ENCODE results near the gene TRRAP.

DNA sequence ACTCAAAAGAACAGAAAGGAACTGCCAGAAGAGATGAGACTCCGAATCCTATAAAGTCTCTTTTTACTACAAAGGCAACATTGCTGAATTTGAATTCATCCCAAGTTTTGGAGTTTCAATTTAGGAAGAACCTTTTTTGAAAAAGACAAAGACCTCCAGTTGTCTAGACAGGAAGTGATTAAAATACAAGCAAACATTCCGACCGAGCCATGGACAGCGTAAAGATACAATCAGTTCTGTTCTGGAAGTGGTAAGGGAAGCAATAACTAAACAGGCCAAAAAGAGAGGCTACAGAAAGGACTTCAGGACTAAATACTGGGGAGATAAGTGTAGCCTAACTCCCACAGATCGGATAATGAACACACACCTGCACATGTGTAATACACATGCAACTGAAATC lies 164.6 kb downstream of the TRRAP start:
- TF ChIP-seq, protein P1, sequence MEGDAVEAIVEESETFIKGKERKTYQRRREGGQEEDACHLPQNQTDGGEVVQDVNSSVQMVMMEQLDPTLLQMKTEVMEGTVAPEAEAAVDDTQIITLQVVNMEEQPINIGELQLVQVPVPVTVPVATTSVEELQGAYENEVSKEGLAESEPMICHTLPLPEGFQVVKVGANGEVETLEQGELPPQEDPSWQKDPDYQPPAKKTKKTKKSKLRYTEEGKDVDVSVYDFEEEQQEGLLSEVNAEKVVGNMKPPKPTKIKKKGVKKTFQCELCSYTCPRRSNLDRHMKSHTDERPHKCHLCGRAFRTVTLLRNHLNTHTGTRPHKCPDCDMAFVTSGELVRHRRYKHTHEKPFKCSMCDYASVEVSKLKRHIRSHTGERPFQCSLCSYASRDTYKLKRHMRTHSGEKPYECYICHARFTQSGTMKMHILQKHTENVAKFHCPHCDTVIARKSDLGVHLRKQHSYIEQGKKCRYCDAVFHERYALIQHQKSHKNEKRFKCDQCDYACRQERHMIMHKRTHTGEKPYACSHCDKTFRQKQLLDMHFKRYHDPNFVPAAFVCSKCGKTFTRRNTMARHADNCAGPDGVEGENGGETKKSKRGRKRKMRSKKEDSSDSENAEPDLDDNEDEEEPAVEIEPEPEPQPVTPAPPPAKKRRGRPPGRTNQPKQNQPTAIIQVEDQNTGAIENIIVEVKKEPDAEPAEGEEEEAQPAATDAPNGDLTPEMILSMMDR (IDR thresholded peaks at IDR 0.05; ENCODE audit: insufficient read depth, low read length), result no peak
- TF ChIP-seq POLR2AphosphoS5 (IDR thresholded peaks at IDR 0.05; ENCODE audit: low read depth), result no peak
- TF ChIP-seq, protein P2, sequence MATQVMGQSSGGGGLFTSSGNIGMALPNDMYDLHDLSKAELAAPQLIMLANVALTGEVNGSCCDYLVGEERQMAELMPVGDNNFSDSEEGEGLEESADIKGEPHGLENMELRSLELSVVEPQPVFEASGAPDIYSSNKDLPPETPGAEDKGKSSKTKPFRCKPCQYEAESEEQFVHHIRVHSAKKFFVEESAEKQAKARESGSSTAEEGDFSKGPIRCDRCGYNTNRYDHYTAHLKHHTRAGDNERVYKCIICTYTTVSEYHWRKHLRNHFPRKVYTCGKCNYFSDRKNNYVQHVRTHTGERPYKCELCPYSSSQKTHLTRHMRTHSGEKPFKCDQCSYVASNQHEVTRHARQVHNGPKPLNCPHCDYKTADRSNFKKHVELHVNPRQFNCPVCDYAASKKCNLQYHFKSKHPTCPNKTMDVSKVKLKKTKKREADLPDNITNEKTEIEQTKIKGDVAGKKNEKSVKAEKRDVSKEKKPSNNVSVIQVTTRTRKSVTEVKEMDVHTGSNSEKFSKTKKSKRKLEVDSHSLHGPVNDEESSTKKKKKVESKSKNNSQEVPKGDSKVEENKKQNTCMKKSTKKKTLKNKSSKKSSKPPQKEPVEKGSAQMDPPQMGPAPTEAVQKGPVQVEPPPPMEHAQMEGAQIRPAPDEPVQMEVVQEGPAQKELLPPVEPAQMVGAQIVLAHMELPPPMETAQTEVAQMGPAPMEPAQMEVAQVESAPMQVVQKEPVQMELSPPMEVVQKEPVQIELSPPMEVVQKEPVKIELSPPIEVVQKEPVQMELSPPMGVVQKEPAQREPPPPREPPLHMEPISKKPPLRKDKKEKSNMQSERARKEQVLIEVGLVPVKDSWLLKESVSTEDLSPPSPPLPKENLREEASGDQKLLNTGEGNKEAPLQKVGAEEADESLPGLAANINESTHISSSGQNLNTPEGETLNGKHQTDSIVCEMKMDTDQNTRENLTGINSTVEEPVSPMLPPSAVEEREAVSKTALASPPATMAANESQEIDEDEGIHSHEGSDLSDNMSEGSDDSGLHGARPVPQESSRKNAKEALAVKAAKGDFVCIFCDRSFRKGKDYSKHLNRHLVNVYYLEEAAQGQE (IDR thresholded peaks at IDR 0.05; ENCODE audit: insufficient replicate concordance, low read depth), result no peak
- TF ChIP-seq GABPA (IDR thresholded peaks at IDR 0.05; ENCODE audit: low read depth), result no peak
- no peak for TF ChIP-seq SPI1 (IDR thresholded peaks at IDR 0.05; ENCODE audit: borderline replicate concordance, low read depth)
